GM19395 (cell line): ENCODE data around the gene CALML3.

Experiments
- ATAC-seq: cut with Tn5 transposase; IDR thresholded peaks from one replicate; pipeline ENCODE4 v1.9.1; 2021; ENCODE audit warnings: mild to moderate bottlenecking, moderate library complexity; ENCODE audit not compliant: unreplicated experiment

Gene CALML3

DNA sequence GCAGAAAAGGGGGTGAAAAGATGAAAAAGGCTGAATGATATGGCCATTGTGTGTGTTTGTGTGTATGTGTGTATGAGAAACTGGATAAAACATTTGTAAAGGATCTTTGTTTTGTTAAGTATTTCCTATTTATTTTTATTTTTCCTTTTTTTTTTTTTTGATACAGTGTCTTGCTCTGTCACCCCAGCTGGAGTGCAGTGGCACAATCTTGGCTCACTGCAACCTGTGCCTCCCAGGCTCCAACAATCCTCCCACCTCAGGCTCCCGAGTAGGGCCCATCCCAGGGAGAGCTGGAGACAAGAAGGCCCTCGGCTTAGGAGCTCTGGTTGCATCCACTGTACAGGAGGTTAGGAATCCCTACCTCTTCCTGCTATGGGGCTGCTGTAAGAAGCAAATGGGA is 18.5 kb upstream of the CALML3 start:
- ATAC-seq: no peak

DNA sequence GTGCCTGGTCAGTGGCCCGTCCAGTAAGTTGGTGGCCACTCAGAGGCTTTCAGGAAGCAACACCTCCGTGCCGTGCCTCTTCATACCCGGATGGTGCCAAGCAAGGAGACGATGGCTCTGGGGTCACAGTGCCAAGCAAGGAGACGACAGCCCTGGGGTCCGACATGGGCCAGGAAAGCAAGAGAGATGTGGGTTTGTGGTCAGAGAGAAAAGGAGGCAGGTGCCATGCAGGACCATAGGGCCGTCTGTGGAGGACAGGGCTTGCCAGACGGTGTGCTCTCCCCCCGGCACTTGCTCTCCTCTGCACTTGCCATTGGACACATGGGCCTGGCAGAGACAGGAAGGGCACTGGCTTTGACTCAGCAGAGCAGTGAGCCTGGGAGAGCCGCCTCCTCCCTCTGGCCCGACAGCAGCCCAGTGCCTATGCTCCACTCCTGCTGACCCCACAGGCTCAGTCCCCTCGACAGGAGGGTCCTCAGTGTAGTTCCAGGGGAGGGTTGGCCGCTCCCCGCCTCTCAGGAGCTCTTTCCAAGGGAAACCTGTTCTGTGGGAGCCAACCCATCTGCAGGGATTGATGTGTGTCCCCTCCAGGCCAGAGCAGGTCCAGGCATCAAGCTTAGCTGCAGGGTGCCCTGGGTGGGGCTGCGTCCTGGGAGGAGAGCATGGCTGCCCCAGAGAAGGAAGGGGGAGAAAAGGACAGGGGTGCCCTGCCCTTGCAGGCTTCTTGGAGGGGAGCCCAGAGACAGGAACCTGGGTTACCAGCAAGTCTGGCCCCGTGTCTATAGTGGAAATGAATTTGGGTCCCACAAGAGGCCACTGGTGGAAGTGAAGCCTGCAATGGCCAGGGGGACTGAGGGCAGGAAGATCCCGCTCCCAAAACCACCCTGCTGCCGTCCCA is 17.8 kb upstream of the CALML3 start:
- no peak for ATAC-seq

DNA sequence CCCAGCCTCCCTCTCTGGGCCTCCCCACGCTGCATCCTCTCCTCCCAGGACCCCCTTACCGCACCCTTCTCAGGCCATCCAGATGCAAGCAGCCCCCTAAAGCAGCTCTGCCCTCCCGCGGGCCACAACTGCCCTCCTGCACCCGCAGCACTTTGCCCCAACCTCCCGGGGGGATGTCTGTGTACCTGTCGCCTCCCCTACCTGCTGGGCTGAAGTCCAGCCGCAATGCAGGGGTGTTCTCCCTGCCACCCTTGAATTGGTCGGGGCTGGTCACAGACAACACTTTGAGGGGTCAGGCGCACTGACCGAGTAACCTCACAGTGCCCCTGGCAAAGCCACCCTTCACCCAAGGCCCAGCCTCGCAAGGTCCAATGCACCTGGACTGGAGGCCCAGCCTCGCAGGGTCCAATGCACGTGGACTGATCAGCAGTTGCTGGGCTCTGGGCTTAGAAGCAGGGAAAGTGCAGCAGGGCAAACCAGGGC is 17.1 kb upstream of the CALML3 start:
- no peak for ATAC-seq

DNA sequence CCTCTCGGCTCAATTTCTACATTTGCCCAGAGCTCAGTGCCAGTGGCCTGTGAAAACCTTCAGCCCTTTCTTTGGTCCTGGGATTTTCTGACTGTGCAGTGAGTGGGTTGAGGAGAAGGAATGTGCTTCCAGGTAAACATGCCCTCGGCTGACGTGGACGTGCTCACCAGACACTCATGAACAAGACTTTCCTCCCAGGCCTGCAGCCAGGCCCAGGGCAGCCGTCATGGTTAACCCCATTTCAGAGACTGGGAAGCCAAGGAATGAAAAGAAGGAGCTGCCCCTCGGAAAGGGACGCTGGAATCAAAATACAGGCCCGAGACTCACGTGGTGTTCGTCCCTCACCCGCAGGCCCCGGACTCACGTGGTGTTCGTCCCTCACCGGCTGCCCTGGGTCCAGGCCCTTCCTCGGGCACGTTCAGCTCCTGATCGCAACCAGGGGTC is 16.6 kb upstream of the CALML3 start:
- no peak for ATAC-seq

DNA sequence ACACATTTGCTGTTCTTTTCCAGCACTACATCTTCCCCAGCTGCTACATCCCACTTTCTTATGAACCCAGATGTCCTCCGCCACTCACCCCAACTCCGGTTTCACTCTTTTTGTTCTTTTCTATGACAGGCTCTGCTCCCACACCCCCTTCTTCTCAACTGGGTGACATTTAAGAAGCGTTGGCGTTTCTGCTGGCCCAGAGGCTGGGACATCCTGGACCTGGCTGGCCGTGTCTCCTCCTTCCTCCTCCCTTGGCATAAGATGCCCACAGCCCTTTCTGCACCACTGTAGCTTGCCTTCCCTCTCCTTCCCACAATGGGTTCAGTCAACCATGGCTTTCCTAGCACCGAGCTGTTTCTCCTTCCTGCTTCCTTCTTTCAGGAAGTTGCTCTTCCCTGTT is 16.0 kb upstream of the CALML3 start:
- ATAC-seq: no peak

DNA sequence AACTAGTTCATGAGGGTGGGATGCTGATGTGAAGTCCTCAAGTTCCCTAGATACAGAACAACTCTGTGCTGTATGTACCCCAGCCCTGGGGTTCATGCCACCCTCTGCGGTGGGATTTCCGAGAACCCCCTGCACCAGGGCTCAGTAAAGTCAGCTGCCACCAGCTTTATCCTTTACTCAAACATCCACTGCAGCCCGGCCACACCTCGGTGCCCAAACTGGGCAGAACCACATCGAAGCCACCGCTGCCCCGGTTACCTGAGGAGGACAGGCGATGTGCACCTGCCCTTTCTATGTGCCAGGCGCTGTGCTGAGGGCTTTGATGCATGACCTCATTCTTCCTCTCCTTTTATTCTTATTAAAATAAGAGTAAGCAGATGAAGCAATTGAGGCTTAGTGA is 15.5 kb upstream of the CALML3 start:
- no peak for ATAC-seq

DNA sequence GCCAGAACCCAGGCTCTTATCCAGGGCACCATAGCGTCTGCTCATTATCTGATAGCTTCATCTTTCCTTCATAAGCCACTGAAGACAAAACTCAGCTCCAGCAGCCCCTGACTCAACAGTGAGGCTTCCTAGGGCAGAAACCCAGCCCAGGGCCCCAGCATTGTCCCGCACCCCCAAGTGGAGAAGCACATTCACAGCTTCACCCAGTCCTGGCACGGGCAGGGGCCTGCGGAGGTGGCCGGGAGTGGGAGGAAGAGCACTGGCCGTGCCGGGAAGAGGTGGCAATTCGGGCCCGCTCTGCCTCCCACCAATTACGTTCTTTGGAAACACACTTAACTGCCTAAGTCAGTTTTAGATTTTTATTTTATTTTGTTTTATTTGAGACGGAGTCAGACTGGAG is 15.1 kb upstream of the CALML3 start:
- no peak for ATAC-seq

DNA sequence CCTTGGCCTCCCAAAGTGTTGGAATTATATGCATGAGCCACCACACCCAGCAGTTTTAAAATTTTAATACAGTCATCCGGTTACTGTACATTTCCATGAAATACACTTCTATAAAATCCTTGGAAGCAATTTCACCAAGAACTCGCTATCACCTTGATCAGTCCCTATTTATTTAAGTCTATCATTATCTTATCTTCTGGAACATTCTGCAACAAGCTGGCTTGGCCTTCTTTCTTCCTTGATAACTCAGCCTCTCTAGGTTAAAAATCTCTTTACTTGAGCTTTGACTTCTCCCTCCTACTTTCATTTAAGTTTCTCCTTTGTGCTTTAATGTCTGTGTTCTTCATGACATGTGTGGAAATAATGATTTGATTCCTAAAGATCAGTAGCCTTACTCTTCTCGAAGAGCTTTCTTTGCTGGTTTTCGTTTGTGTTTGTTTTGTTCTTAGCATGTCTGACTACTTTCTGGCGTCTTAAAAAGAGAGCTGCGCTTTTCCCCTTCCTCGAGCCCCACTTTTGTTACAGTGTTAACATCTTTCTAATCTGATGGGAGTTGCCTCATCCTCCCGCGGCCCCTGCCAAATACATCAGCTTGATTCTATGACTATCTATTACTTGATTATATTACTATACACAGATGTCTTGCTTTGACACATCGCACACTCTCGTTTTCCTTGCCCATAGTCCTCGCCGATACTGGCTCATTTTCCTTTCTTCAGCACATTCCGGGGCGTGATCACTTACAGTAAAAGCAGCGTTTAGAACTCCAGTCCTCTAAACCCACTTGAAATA is 14.3 kb upstream of the CALML3 start:
- ATAC-seq: no peak

DNA sequence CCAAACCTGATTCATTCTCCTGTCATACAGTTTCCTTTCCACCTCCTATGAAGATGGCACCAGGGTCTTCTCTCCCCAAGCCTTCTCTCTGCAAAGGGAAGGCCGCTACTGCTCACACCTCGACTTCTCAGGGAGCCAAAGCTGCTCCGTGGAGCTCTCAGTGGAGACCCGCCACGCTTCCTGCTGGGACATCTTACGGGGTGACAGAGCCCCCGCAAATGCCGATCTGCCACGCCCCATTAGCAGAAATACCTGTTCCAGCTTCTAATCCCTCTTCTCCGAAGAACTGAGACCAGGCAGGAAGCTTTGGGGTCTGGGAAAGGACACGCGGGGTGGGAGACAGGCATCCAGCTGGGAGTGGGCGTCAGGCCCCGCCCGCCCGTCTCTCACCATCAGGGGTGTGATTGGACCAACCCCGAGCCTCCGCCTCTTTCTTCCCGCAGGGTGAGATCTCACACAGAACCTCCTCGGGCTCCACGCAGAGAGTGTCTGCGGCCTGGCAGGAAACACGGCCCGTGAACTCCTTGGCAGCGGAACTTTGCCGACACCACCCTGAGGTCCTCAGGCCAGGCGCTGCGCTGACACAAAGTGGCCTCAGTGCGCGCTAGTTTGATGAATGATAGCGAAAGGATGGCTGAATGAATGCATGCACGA is 13.4 kb upstream of the CALML3 start:
- ATAC-seq: no peak

DNA sequence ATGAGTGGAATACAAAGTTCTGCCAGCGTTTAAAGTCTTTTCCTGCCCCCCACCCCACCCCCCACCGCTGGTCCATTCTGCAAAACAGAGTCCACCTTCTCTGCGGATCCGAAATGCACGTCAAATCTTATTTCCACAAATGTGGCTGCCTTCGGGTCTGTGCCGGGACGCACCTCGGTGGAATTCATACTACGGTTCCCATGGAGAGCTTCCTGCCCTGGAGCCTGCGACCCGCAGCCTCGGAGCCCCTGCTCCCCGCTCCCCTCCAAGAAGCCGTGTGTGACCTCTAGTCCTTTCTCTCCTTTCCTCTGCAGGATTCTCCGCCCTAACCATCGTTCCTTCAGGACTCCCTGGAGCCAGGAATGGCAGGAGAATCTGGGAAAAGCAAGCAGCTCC is 12.9 kb upstream of the CALML3 start:
- ATAC-seq: no peak

DNA sequence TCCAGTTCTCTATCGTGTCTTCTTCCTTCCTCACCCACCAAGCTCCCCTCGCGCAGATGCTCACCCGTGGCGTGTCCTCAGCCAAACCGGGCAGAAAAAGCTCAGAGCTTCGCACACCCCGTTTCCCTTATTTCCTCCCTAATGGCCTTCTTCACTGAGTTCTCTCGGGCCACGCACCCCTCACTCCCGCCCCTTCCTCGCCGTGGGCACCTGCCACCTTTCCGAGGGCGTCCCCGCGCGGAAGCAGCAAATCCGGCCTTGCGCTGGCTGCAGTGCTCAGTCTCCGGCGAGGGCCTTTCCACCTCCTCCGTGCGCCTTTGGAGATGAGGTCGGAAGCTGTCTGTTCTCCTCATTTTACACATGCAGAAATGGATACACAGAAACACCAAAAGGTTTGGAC is 12.4 kb upstream of the CALML3 start:
- ATAC-seq: no peak

DNA sequence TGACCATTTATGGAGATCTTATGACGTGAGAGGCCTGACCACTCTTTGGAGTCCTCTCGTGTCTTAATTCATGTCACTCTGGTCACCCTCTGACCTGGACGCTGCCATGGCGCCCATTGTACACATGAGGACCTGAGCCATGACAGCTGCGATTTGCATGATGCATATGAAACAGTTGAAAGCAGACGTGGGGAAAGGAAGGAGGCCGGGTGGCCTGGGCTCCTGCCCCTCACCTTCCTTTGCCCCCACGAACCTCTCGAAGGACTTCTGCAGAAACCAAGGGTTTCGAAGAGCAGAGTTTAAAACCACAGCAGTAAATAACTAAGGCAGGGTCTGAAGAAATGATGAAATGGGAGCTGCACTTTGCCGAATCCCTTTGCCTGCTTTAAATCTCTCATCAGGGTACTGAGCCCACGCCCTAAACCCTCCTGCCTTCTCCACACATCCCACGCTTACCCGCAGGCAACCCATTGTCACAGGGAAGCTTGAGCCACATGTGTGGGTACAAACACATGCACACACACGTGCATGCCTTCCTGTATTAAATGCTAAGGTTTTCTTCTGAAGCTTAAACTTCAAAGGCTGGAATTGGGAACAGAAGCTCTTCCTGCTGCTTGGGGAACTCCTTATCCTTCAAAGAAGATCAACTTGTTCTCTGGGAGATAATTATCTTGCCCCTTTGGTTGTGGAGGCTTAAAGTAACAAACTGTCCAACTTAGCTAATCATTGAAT is 11.7 kb upstream of the CALML3 start:
- ATAC-seq: no peak

DNA sequence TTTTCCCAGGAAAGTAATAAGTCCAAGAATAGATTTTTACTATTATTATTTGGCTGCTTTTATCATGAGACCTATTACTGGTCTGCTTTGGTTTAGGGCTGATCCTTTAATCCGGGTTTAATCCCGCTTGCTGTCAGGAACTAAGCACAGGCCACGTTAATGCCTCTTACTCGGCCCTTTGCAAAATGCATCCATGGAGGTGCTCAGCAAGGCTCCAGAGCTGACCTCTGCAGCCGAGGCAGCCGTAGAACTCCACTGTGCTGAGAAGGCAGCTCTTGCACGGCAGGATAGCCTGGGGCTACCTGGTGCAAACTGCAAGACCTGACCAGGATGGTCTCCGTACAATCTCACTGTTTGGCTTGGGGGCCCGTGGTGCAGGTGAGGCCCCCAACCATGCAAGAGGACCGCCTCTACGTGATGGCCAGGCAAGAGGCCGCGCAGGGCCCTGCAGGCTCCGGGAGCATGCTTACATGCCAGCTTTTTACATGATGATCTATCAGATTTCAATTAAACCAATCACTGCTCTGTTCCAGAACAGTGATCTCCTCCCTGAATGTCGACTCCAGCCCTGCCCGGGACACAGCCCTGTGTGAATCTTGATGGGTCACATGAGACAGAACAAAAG is 10.4 kb upstream of the CALML3 start:
- ATAC-seq: no peak

DNA sequence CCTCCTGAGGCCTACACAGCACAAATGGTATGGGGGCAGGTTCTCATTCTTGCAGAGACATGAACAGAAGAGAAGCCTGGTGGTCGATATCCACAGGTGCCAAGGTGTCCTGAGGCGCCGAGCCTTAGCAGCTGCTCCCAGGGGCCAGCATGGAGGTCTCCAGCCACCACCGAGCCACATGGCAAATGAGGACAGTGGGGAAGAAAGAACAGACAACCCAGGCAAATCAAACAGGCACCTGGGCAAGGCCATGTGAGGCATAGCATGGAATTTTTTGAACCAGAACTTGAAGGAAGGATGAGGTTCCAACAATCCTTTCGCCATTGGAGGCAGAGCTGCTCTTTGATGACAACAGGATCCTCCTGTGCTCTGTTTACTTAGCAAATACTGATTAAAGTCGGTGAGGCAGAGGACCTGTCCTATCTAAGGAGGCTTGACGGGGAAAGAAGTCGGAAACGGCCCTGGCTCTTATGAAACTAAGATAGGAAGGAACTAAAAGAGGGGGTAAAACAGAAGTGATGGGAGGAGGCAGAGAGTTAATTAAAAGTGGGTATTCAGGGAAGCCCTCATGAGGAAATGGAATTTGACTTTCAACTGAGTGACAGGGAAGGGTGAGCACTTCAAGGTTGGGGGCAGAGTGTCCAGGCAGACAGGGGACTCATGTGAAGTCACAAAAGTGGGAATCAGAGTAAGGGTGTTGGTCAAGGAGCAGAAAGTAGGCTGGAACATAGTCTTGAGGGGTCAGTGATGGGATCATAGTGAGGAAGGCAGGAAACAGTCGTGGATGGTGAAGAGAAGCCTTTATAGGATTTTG is 8.6 kb upstream of the CALML3 start:
- no peak for ATAC-seq

DNA sequence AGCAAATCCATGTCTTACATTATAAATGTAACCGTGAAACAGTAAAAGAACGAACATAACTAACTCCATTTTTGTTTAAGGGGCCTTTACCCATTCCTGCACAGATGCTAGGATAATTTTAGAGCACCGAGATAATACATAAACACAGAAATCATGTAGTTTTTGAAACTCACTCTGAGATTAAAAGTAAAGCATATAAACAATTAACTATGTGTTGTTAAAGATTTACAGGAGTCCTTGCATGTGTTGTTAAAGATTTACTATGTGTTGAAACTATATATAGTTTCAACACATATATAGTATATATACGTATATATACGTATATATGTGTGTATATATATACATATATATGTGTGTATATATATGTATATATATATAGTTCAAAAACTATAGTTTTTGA is 7.2 kb upstream of the CALML3 start:
- ATAC-seq: no peak

DNA sequence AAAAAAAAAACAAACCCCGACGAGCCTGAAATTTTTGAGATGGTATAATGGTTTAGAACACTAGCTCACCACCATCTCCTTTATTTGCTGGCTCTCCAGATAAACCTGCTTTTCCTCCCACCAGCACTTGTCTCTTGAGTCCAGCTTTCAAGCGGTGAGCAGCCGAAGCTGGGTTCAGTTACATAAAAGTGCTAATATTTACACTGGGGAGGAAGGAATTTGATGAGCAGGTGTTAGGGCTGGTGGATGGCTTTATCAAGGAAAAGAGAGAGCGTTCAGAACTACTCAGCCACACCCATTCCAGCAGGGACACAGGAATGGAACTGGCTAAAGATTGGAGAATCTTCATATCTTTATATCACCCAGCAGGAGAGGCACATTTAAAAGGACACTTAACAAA is 6.6 kb upstream of the CALML3 start:
- ATAC-seq: no peak

DNA sequence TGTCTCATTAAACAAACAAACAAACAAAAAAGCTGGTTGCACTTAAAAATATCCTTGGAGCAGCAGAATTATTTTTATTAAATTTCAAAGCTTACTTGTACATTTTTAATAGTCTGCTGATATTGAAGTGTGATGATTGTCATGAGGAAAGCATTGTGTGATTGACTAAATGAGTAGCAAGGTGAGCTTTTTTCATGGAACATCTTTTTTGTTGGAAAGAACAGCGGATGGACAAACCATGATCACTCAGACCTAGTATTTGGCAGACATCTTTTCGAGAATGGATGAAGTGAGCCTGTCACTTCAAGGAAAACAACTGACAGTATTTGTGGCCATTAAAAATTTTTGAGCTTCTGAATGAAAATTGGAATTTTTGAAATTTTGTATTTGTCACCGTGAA is 5.7 kb upstream of the CALML3 start:
- no peak for ATAC-seq

DNA sequence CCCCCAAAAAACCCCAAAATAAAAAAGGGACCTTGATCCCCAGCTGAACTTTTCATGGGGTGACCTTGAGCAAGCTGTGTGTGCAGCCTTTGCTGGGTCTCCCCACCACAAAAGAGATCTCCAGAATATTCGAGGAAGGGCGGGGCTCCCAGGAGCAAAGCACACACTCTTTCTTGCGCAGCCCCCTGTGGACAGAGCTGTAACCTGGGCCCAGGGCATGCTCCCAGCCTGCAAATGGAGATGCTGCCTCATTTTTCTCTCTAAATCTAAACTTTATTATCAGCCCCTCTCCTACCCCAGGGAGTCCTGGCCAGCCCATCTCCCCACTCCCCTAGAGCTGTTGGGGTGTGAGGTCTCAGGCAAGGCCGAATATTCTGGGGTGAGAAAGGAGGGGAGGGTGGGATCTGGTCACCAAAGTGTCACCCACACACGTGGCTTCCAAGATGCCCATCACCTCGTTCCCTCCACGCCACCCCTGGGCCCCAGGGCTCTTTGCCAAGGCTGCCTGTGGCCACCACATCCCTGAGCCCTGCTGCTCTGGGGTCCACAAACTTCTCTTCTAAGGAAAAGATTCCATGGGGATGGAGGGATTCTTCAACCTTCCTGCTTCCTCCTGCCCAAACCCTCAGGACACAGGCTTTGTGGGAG is 1.7 kb upstream of the CALML3 start:
- no peak for ATAC-seq
